WI38 (cell line): ENCODE data around the gene EOGT.

Source experiments
- H3K4me3 ChIP-seq: 2 replicates; pipeline ENCODE4 v1.5.1; 2011; ENCODE audit warnings: low read depth, mild to moderate bottlenecking, control low read depth, low read length
- CTCF ChIP-seq: IDR thresholded peaks from 2 replicates; pipeline ENCODE4 v1.5.1; 2012; ENCODE audit warnings: low read depth, mild to moderate bottlenecking, control low read depth, low read length

Gene EOGT

GRCh38 chr3:68996356-68996995, 17.0 kb downstream of the EOGT start:
- no peak overlapping the region for H3K4me3 ChIP-seq
- TF ChIP-seq CTCF, result no peak

GRCh38 chr3:68988740-68989139, 24.7 kb downstream of the EOGT start:
- TF ChIP-seq CTCF, result no peak
- no peak overlapping the region for H3K4me3 ChIP-seq

- no peak for TF ChIP-seq CTCF
- no peak overlapping the region for H3K4me3 ChIP-seq
These were observed 26.2 kb downstream of the EOGT start for GRCh38 chr3:68987322-68987721.

GRCh38 chr3:68986496-68987208, 26.8 kb downstream of the EOGT start:
- H3K4me3 ChIP-seq, result no peak overlapping the region
- no peak for TF ChIP-seq CTCF

- TF ChIP-seq CTCF, result no peak
- H3K4me3 ChIP-seq, result no peak overlapping the region
These were observed 28.2 kb downstream of the EOGT start for GRCh38 chr3:68985146-68985790.

GRCh38 chr3:68984011-68984530, 29.4 kb downstream of the EOGT start:
- no peak overlapping the region for H3K4me3 ChIP-seq
- no peak for TF ChIP-seq CTCF
